Ascending aorta (tissue), 2 donors: ENCODE results near the gene ZFYVE9. TPM values are rescaled to one million over a fixed set of nuclear protein-coding genes. Genes with fewer than 3 reads are reported as not detected.

ENCODE experiments used
- DNase-seq, 2 donors: peaks; one replicate each; pipeline ENCODE4 v3.0.0-alpha.2; 2019; ENCODE audit warnings: low spot score in 2 of 2
- H3K27ac ChIP-seq, 2 donors: fragments of 200-600 bp; sonication (generic); one replicate each; pipeline ENCODE4 v1.5.1; 2016 to 2017; ENCODE audit warnings: mild to moderate bottlenecking in 1 of 2
- H3K27me3 ChIP-seq: fragments of 200-600 bp; sonication (generic); one replicate; pipeline ENCODE4 v1.5.1; 2017
- H3K36me3 ChIP-seq, 2 donors: fragments of 200-600 bp; sonication (generic); one replicate each; pipeline ENCODE4 v1.5.1; 2016
- H3K4me1 ChIP-seq, 2 donors: fragments of 200-600 bp; sonication (generic); one replicate each; pipeline ENCODE4 v1.5.1; 2016 to 2017; ENCODE audit warnings: mild to moderate bottlenecking in 1 of 2
- H3K4me3 ChIP-seq, 2 donors: fragments of 200-600 bp; sonication (generic); one replicate each; pipeline ENCODE4 v1.5.1; 2016 to 2017; ENCODE audit warnings: mild to moderate bottlenecking in 1 of 2
- H3K9me3 ChIP-seq, 2 donors: fragments of 200-600 bp; sonication (generic); one replicate each; pipeline ENCODE4 v1.5.1; 2016
- intact Hi-C: fragments of 100-400 bp; cut with DNase I; formaldehyde crosslinking; loops from one replicate; pipeline ENCODE4 v1.15.1; 2023
- total RNA-seq: library from RNA; depleted of rRNA; stranded (reverse); fragments of >200 nt; gene quantifications from one replicate; pipeline ENCODE4 v1.1.0, GENCODE V29; 2016
- TF ChIP-seq, protein P1 (sequence below), 3 experiments: fragments of 200-600 bp in 2 of 3; fragments of 450-650 bp in 1 of 3; sonication (generic) in 2 of 3; IDR thresholded peaks; one replicate each; pipeline ENCODE4 v1.5.1; 2016 to 2019; ENCODE audit warnings: antibody characterized with exemption in 3 of 3, mild to moderate bottlenecking in 1 of 3, moderate library complexity in 1 of 3

Gene ZFYVE9
- total RNA-seq, 1 donor from 2014 or later = 8.1 TPM

DNA sequence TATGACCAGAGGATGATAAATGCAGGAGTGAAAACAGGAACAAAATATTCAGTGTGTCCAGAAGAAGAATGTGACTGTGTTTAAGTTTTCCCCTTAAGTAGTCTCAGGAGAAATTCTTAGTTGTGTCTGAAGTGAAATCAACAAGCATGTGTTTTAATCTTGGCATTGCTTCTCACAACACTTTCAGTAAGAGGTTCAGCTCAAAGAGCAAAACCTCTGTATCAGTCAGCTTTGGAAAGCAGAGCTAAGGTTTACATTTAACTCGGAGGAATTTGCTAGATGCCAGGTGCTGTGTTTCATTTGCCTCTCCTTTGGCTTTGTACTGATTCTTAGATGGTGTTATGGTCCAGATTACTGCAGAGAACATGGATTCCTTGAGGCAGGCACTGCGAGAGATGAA, 195.6 kb downstream of the ZFYVE9 start:
- peaks cover 9 to 67% of the 10 kb centered on the region in 2 donors for H3K36me3 ChIP-seq
- no peaks in the 10 kb centered on the region for H3K9me3 ChIP-seq

DNA sequence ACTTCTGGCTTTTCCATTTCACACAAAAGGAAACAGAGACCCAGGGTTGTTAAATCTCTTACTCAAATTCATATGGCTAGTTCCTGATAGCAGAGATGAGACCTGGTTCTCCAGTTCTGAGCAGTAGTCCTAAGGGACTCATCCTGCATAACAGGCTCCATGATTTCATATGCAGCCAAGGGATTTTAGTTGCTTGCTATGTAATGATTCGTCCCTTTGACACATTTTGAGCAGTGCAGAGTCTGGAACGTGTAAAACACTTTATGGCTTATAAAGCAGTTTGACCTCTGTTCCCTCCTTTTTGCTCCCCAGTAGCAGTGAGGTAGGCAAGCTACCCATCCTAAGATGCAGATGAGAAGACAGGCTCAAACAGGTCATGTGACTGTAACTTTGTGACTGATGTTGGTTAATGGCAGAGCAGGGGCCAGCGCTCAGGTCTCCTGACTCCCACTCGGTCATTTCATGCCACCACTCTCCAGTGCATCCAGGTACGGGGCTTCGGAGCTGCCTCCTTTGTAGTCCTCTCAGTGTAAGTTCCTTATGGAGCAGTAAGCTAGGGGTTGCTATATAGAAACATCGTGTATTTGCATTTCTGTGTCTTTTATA, 199.9 kb downstream of the ZFYVE9 start:
- TF ChIP-seq, protein P1, sequence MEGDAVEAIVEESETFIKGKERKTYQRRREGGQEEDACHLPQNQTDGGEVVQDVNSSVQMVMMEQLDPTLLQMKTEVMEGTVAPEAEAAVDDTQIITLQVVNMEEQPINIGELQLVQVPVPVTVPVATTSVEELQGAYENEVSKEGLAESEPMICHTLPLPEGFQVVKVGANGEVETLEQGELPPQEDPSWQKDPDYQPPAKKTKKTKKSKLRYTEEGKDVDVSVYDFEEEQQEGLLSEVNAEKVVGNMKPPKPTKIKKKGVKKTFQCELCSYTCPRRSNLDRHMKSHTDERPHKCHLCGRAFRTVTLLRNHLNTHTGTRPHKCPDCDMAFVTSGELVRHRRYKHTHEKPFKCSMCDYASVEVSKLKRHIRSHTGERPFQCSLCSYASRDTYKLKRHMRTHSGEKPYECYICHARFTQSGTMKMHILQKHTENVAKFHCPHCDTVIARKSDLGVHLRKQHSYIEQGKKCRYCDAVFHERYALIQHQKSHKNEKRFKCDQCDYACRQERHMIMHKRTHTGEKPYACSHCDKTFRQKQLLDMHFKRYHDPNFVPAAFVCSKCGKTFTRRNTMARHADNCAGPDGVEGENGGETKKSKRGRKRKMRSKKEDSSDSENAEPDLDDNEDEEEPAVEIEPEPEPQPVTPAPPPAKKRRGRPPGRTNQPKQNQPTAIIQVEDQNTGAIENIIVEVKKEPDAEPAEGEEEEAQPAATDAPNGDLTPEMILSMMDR (IDR thresholded peaks at IDR 0.05) = no peak
- Histone ChIP-seq H3K36me3 (peaks cover 9 to 57% of the 10 kb centered on the region in 2 donors), H3K27me3 (no peaks in the 10 kb centered on the region), H3K27ac (no peak overlapping the region), H3K9me3 (no peaks in the 10 kb centered on the region), H3K4me3 (no peak overlapping the region), H3K4me1 (no peaks in the 10 kb centered on the region)
- intact Hi-C loops = no loop called here
- DNase-seq = no peak

More for the DNA sequence above, 195.6 kb downstream of the ZFYVE9 start:
- no peak overlapping the region for H3K4me3 ChIP-seq
- no peak overlapping the region for H3K27ac ChIP-seq
- no peaks in the 10 kb centered on the region for H3K27me3 ChIP-seq
- DNase-seq = no peak
- no peaks in the 10 kb centered on the region for H3K4me1 ChIP-seq
- intact Hi-C loops = no loop called here
- TF ChIP-seq, protein P1 (IDR thresholded peaks at IDR 0.05) = no peak

DNA sequence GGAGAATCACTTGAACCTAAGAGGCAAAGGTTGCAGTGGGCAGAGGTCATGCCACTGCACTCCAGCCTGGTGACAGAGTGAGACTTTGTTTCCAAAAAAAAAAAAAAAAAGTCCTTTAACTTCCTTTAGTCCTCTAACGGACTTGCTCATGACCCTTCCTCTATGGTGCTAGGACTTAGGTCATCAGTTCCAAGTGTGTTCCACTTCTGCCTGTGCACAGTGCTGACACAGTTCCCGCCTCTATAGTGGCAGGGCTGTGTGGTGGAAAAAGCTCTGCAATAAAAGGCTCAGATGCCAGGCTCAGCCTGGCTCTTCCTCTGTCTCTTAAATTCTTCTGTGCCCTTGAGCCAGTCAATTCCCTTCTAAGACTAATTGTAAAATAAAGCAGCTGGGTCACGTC, 202.1 kb downstream of the ZFYVE9 start:
- Histone ChIP-seq H3K36me3 (peaks cover 7 to 36% of the 10 kb centered on the region in 2 donors), H3K4me1 (no peaks in the 10 kb centered on the region), H3K4me3 (no peak overlapping the region), H3K9me3 (no peaks in the 10 kb centered on the region), H3K27me3 (no peaks in the 10 kb centered on the region), H3K27ac (no peak overlapping the region)
- TF ChIP-seq, protein P1 (IDR thresholded peaks at IDR 0.05) = no peak
- intact Hi-C loops = no loop called here
- DNase-seq = no peak

DNA sequence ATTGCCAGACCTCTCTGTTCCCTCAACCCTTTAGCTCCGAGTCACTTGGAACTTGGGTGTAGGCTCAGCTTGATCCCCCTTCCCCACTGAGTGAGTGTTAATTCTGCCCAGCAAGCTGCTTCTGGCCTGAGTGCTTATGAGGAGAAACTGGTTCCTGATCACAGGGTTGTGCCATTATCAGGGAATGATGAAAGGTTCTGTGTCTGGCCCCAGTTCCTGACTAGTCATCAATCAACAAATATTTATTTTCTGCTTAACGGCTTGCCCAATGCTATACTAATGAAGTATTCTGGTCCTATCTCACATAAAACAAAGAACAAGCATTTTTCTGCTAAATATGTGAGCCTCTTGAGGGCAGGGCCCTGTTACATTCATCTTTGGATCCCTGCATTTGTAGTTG, 203.4 kb downstream of the ZFYVE9 start:
- Histone ChIP-seq H3K4me1 (no peaks in the 10 kb centered on the region), H3K27ac (no peak overlapping the region), H3K9me3 (no peaks in the 10 kb centered on the region), H3K36me3 (peaks cover 7 to 27% of the 10 kb centered on the region in 2 donors), H3K4me3 (no peak overlapping the region), H3K27me3 (no peaks in the 10 kb centered on the region)
- TF ChIP-seq, protein P1 (IDR thresholded peaks at IDR 0.05) = no peak
- DNase-seq = no peak
- intact Hi-C loops = no loop called here

DNA sequence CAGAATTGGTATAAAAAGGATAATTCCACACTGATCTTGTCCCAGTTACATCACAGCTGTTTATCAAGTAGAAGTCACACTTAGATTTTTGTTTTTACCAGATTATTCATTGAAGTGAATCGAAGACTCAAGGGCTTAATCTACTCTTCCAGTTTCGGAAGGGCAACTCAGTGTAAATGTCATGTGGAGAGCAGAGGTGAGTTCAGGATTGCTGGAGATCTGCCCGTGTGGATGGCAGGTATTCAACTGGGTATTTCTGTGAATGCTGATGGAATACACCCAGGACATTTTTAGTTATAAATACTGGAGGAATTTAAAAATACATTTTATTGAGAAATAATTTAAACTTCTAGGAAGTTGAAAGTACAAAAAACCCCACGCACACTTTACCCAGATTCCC, 204.8 kb downstream of the ZFYVE9 start:
- DNase-seq = no peak
- H3K36me3 ChIP-seq = peaks cover 6 to 32% of the 10 kb centered on the region in 2 donors
- H3K9me3 ChIP-seq = no peaks in the 10 kb centered on the region

More for the DNA sequence above, 204.8 kb downstream of the ZFYVE9 start:
- TF ChIP-seq, protein P1 (IDR thresholded peaks at IDR 0.05) = no peak
- Histone ChIP-seq H3K4me3 (no peak overlapping the region), H3K27me3 (no peaks in the 10 kb centered on the region), H3K4me1 (no peaks in the 10 kb centered on the region), H3K27ac (no peak overlapping the region)
- intact Hi-C loops = no loop called here
